NK-92 (cell line): Measurements from ENCODE around the gene SUMO3.

Experiments
- DNase-seq: peaks from one replicate; lab custom pipeline; 2025; ENCODE audit not compliant: unreplicated experiment; lab: John Stamatoyannopoulos, UW

SUMO3 gene

DNA sequence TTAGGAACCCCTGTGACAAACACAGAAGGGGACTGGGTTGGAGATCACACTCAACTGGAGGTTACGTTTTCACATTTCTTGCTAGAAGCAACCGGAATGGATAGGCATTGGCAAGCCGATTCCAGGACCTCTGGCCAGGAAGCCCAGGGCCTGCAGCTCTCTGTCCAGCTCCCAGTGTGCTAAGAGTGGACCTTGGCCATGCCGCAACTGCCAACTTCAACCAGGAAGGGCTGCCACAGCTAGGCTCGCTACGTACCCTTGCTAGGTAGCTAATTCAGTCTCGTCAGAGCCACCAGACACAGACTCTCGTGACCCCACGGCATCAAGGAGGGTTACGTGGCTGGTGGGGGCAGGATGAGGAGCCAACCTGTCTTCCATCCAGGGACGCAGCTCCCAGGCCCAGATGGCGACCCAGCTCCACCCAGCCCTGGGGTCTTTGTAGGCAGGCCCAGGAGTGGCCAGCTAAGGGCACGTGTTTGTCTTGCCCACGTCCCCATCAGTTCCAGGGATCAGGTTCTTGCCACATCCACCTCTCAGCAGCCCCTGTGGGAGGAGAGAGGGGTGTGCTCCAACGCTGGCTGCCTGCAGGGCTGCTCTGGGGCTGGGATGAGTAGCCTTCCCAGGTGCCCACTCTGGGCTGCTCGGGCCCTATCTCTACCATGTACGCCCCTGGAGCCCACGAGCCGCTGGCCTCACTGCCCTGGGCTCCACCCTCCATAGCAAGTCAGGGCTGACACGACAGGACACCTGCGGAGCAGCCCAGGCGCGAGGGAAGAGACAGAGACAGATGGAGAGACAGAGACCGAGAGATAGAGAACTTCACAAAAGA lies 55.4 kb downstream of the SUMO3 start:
- no peak for DNase-seq

DNA sequence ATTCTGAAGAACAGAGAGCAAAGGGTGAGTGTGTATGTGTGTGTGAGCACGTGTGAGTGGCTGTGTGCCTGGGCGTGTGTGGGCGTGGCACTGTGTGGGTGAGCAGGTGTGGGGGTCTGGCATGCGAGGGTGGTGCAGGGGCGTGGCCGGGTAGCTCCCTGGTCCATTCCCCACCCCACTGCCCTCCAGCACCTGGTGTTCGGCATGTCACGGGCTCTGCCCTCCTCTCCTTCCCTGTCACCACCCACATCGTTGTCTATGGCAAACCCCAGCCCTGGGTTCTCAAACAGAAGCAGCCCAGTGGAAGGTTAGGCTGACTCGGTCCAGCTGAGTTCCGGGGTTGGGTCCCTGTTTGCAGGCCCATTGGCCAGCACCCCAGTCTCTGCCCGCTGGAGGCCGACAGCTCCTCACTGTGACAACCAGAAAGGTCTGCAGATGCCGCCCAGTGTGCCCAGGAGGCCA lies 56.1 kb downstream of the SUMO3 start:
- DNase-seq: no peak

DNA sequence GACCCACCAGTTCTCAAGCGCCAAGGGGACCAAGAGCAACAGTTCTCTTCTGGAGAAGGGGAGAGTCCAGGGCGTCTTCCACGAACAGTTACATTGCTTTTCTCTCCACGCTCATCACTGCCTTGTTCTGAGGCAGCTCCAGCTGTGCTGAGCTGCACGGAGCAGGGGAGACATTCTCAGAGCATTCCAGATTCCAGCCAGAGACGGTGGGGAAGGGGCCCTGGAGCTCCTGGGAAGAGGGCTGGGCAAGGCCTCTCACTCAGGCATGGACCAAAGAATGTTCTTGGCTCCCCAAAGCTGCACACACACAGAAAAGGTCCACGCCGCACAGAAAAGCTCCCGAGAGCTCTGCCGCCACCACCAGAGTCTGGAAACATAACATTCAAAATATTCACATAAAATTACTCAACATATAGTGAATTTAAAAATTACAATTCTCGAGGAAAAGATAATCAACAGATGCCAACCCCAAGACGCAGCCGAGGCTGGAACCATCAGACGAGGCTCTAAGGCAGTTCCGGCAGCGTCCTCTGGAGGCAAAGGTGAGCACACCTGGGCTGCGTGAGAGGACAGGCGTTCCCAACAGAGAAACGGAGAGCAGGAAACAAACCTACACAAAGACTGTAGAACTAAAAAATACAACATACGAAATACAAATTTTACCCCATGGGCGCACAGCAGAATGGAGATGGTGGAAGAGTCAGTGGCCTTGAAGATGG lies 56.7 kb downstream of the SUMO3 start:
- no peak for DNase-seq

DNA sequence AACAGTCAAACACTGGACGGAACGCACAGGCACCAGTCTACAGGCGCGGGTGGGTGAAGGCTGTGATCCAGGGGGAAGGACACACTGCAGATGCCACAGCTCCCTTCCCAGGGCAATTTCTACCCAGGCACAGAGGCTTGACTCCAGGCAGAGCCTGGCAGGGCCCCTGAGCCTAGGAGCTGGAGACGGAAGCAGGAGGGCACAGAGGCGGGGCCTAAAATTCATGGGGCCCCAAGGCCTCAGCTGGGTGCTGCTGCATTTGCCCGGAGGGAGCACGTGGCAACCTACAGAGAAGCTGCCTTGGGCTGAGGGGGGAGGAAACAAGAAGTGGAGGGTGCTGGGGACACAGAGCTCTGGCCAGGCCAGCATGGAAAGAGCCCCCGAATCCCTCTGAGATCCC lies 57.5 kb downstream of the SUMO3 start:
- no peak for DNase-seq

DNA sequence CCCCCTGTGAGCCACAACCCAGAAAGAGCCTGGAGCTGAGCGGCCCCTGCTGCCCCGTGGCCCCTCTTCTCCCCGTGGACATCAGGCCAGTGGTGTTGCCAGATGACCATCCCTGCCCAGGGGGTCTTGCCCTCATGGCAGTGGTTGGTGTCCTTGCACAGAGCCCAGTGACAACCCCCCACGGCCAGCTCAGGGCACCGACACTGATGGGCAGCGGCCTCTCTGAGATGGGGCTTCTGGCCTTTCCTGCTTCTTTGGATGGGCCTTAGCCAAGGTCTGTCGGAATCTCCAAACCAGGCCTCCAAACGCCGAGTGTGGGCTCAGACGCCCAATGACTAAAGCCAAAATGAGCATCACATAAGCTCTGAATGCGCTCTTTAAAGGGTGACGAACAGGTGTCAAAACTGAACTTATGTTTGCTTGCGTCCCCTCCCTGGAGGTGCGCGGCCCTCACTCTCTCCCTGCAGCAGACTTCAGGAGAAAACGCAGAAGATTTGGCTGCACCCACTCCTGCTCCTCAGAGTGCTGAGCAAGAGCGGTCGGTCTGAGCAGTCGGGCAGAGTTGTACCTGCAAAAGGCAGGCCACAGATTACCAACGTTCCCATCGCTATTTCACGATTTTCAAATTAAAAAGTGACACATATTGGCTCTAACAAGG lies 58.1 kb downstream of the SUMO3 start:
- no peak for DNase-seq

DNA sequence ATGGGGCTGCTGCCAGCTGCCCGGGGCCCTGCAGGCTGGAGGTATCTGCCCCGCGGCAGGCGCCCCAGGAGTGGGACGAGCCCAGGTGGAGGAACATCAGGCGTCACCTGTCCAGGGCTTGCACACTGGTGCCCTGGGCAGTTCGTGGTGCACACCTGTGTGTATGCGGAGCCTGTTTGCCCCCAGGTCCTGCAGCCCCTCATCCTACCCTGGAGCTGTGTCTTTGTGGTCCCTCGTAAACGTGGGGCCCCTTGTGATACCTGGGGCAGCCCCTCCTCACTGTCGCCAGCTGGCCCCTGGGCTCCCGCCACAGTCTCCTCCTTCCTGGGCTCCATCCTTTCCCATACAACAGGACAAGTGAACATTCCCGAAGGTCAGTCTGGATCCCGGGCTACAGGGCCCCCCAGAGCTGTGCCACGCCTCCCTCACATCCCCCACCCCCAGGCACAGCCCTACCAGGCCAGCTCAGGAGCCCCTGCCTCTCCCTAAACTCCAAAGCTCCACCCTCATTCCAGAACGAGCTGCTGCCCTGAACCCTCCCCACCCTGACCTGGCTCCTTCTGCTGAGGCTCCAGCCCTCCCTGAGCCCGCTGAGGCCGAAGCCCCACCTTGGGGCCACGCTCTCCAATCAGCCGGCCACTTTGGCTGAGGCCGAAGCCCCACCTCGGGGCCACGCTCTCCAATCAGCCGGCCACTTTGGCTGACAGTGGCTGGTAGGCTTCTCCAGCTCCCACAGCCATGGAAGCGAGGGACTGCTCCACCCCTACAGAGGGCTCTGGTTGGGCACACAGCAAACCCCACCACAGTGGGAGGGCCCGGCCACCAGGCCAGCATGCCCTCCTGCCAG lies 58.9 kb downstream of the SUMO3 start:
- no peak for DNase-seq

DNA sequence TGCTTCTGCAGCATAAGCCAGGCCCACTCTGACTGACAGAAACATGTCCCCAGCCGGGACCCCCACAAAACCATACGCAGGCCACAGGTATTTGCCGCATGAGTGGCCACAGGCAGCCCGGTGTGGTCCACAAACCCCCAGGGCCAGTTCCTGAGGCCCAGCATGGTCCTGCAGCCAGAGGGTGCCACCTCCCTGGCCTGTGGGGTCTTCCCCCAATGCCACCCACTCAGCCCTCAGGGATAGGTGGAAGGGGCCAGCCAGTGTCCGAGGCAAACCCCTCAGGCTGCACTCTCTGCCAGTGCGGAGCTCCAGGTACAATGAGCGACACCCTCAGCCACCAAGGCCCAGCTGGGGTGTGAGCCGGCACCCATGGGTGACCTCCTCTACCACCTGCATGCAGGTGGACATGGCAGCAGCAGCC lies 59.7 kb downstream of the SUMO3 start:
- no peak for DNase-seq

DNA sequence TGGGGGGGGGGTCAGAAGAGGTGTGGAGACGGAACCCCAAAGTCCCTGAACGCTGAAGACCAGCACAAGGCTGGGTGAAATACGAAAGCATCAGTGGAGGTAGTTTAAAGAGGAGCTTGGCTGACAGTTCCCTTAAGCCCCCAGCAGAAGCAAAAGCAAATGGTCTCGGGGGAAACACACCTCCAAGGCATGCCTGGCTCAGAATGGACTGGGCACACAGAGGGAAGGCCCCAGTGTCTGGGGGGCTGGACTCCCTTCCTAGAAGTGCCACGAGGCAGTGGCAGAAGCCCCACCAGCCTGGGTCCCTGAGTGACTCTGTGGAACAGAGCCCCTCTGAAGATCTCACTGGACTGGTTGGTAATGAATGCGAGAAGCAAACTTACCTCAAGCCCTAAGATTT lies 60.1 kb downstream of the SUMO3 start:
- DNase-seq: no peak

DNA sequence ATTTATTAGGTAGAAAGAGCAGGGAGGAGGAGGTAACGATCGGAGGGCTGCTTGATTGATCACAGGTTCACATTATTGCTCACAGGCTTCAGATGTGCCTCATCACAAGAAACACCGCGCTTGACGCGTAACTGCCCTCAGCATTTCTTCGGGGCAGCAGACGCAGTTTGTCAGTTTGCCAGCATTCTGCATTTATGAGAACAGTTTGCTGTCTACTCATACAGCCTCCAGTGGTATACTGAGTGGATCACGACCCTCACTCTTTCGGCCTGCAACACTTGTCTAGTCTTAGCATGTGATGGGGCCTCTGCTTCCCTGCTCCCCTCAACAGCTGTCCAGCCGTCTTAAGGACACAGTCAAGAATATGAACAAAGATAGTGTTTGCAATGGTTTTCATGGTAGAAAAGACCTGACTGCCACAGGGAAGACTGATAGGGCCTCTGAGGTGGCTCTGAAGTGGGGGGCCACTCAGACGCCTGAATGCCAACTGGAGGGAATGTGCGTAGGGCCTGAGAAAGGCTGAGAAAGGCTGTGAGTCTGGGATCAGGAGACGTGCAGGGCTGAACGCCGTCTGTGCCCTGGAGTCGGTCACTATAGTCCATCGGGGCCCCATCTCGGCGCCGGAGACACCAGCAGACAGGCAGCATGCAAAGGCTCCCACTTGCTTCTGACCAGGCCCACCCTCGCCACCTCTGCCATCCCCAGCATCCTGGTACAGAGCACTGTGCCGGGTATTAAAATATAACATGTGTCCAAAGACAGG lies 61.3 kb downstream of the SUMO3 start:
- no peak for DNase-seq
